Stimulated activated naive CD8-positive, alpha-beta T cell treated with anti-CD3 and anti-CD28 coated beads, Interleukin-15, Interleukin-2, amounts not matched to agents 100 ng/mL and 50 ng/mL, for 24 hours (primary cell): ENCODE measurements around the gene TRIM8.
"Not testable (repeated sequence)": the region's sequence is repeated elsewhere in the genome, so short reads cannot be mapped to it uniquely, and the experiment has no call there.

Experiments used
- H3K27ac Mint-ChIP-seq: one replicate; pipeline ENCODE4 v1.8.0; 2021; ENCODE audit warnings: mild to moderate bottlenecking, mixed read lengths
- H3K27me3 Mint-ChIP-seq: one replicate; pipeline ENCODE4 v1.8.0; 2021; ENCODE audit warnings: mixed read lengths
- H3K36me3 Mint-ChIP-seq: one replicate; pipeline ENCODE4 v1.8.0; 2021; ENCODE audit warnings: low read depth, mixed read lengths
- H3K4me1 Mint-ChIP-seq: one replicate; pipeline ENCODE4 v1.8.0; 2021; ENCODE audit warnings: low read depth, mixed read lengths
- H3K4me3 Mint-ChIP-seq: one replicate; pipeline ENCODE4 v1.8.0; 2021; ENCODE audit warnings: mild to moderate bottlenecking, mixed read lengths
- H3K9me3 Mint-ChIP-seq: one replicate; pipeline ENCODE4 v1.8.0; 2021; ENCODE audit warnings: mixed read lengths

The TRIM8 gene

DNA sequence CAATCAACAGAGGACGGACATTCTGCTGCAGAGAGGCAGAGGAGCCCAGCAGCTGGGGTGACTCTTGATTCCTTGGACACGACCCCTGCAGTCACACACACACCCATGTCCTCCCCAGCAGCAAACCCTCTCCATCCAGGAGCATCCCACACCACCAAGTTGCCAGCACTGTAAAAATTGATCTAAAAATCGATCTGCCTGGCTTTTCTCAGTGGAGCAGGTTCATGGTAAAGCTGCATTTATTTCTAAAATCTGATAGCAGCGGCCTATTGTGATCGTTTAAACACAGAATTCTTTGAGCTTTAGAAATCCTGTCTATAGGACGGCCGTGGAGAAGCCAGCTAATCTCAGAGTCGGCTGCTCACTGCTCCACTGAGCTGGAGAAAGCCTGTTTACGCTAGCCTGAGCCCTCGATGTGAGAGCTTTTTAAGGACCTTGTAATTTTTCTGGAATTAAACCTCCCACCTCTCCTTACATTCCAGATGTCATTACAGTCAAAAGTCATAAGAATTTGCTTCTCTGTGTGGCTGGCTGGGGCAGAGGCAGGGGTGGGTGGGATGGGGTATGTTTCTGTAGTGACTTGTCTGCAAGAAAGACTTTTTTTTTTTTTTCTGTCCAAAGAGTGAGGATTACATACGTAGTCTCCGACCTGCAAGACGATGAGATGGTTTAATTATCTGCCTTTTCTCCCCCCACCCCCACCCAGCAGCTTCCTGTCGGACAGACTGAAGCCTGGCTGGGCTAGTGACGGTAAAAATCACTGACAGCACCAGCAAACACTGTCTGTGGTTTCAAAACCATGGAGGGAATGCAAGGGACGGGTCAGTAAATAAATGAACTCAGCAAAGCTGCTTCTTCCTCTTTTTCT is 31.6 kb downstream of the TRIM8 start:
- Mint-ChIP-seq H3K4me3 (no peak overlapping the region), H3K4me1 (peaks cover 39% of the 10 kb centered on the region), H3K27me3 (no peaks in the 10 kb centered on the region), H3K36me3 (no peaks in the 10 kb centered on the region), H3K27ac (no peak overlapping the region), H3K9me3 (no peaks in the 10 kb centered on the region)

DNA sequence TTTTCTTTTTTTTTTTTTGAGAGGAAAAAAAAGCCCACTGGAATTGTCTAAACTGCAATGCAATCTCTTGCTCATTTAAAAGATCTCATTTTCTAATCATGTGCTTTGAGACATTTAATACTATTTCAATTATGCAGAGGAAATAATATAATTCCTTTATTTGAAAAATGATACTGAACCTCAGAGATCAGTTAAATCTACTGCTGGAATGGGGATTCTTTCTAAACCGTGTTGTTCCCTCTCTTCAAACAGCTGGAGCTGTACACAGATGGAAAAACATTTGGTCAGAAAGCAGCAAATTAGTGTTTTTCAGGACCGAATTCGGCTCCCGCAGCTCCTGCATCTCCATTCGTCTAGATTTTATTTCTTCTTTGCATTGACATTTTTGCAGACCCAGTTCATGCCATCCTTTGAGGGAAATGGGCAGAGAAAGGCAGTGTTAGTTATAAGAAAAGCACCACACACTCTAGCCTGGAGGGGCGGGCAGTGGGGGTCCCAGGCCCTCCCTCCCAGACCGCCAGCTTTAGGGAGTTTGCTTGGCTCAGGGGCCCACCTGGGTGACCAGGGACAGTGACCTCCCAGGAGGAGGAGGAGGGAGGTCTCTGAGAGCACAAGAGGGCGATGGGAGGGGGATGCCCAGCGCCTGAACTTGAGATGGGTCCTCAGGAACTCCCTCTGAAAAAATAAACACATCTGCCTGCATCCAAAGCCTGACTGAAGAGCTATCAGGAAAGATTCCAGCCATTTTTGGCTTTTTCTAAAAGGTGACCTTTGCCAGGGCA is 32.4 kb downstream of the TRIM8 start:
- Mint-ChIP-seq H3K4me1 (peaks cover 44% of the 10 kb centered on the region), H3K4me3 (no peak overlapping the region), H3K36me3 (peaks cover 6% of the 10 kb centered on the region), H3K27ac (no peak overlapping the region), H3K9me3 (no peaks in the 10 kb centered on the region), H3K27me3 (no peaks in the 10 kb centered on the region)

DNA sequence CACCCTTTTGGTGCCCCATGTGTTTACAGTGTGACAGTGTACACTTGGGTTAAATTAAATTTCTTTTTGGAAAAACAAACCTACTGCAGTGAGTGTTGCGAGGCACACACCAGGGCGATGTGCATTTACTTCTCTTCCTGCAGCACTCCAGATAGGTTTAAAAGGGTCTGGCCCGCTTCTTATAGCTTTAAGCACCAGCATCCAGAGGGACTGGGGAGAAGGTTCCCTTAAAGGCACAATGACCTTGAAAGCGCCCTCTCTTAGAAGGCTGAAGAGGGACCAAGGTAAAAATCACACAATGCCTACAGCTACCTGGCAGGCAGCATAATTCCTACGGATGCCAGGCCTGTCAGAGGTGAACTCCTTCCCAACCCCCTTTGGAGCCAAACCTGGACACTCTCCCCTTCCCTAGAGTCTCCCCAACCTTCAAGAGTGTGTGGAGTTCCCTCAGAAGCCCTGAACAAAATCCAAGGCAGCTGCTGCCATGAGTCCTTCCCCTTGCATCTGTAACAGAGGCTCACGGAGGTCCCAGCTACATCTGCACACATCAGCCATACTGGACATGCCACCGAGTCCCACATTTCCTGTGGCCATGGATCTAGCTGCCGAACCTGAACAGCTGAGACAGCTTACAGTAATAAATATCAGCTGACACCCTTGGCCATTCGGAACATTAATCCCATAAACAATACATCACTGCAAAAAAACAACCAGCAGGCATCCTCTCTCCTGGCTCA is 33.2 kb downstream of the TRIM8 start:
- no peaks in the 10 kb centered on the region for H3K9me3 Mint-ChIP-seq
- peaks cover 52% of the 10 kb centered on the region for H3K4me1 Mint-ChIP-seq
- H3K4me3 Mint-ChIP-seq, result no peak overlapping the region
- no peaks in the 10 kb centered on the region for H3K27me3 Mint-ChIP-seq
- peak overlapping the region; percentile 9 for H3K27ac Mint-ChIP-seq
- peaks cover 13% of the 10 kb centered on the region for H3K36me3 Mint-ChIP-seq

DNA sequence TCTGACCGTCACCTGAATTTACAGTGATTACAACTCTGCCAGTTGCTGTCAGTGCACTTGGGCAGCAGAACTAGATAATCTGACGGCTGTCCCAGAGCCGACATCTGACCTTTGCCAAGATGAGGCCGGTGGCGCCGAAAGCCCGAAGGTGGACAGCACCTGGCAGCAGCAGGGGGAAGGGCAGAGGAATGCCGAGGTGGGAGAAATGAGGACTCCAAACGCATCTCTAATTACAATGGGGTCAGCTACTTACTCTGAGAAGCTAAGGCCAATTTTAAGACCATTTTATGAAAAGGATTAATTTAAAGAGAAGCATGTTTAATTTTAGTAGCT is 33.8 kb downstream of the TRIM8 start:
- Mint-ChIP-seq H3K4me1 (peaks cover 52% of the 10 kb centered on the region), H3K36me3 (peaks cover 13% of the 10 kb centered on the region), H3K9me3 (no peaks in the 10 kb centered on the region)

DNA sequence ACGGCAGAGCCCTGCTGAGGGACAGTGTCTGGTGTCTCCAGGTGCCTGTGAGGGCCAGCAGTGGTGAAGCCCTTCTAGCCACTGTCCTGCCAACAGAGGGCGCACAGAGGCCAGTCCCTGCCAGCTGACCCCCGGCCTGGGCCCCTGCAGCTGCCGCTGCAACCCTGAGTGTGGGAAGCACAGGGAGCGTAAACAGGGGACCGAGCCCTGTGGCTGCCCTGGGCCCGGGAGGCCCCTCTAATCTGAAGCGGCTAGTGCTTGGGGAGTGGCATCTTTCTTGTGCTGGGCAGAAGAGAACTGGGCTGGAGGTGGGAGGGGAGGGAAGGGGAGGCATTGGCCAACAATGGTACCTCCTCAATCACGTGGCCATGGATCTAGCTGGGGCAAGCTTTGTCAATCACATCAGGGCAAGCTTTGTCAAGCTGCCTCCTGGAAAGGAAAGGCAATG is 34.6 kb downstream of the TRIM8 start:
- Mint-ChIP-seq H3K4me3 (no peak overlapping the region), H3K4me1 (peaks cover 47% of the 10 kb centered on the region), H3K27me3 (no peaks in the 10 kb centered on the region), H3K27ac (no peak overlapping the region), H3K36me3 (peaks cover 13% of the 10 kb centered on the region), H3K9me3 (no peaks in the 10 kb centered on the region)

More for the DNA sequence above, 33.8 kb downstream of the TRIM8 start:
- Mint-ChIP-seq H3K4me3 (no peak overlapping the region), H3K27me3 (no peaks in the 10 kb centered on the region), H3K27ac (no peak overlapping the region)

DNA sequence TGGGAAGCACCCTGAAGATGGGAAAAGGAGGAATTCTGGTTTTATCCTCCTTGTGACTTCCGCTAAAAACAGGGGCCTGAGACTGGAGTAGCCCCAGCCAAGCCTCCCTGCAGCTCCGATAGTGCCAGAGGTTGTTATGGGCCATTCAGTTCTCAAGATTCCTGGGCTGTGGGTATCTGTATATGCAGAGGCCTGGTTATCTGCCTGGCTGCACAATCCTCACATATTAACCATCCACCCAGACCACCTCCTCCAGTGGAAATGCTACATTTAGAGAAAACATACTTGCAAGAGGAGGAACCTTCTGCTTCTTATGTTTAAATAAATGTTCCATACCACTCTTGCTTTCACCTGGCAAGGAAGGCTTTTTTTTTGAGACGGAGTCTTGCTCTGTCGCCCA is 35.3 kb downstream of the TRIM8 start:
- Mint-ChIP-seq H3K36me3 (peaks cover 13% of the 10 kb centered on the region), H3K27ac (no peak overlapping the region), H3K9me3 (no peaks in the 10 kb centered on the region), H3K4me3 (no peak overlapping the region), H3K4me1 (peaks cover 40% of the 10 kb centered on the region), H3K27me3 (no peaks in the 10 kb centered on the region)

DNA sequence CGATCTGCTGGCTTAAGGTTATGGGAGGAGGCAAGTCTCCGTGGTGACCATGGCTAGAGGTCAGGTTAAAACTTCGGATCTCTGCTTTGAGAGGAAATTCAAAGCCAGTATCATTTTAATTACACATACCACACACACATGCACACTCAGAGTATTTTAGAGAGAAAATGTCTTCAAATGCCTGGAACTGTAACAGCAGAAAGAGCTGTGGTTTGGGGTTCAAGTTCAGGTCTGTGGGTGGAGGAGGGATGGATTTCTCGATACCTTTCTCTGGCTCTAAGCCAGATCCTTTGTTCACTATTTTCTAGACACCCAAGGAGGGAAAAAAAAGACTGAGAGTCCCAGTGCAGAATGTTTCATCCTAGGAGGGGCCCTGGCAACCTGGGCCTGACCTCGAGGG is 37.4 kb downstream of the TRIM8 start:
- H3K36me3 Mint-ChIP-seq, result peaks cover 19% of the 10 kb centered on the region
- no peaks in the 10 kb centered on the region for H3K27me3 Mint-ChIP-seq
- H3K27ac Mint-ChIP-seq, result no peak overlapping the region
- no peak overlapping the region for H3K4me3 Mint-ChIP-seq
- no peaks in the 10 kb centered on the region for H3K9me3 Mint-ChIP-seq
- peaks cover 19% of the 10 kb centered on the region for H3K4me1 Mint-ChIP-seq

DNA sequence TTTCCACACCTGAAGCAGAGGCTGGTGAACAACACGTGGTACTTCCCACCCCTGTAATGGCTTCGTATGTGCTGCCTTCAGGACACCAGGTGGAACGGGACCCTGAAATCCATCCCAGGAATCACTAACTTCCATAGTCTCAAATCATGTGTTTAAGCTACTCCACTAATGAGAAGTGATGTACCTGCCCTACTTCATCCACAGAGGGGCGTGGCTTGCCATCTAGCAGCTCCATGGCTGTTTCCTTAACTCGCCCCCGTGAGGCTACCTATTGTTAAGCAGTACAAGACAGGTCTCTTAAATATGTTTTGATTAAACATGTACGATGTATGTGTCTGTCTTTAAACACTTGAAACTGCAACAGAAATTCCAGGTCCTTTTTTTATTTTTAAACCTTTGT is 38.1 kb downstream of the TRIM8 start:
- H3K27me3 Mint-ChIP-seq, result no peaks in the 10 kb centered on the region
- H3K4me3 Mint-ChIP-seq, result no peak overlapping the region
- H3K4me1 Mint-ChIP-seq, result peaks cover 16% of the 10 kb centered on the region
- no peak overlapping the region for H3K27ac Mint-ChIP-seq
- H3K9me3 Mint-ChIP-seq, result no peaks in the 10 kb centered on the region
- peaks cover 19% of the 10 kb centered on the region for H3K36me3 Mint-ChIP-seq

DNA sequence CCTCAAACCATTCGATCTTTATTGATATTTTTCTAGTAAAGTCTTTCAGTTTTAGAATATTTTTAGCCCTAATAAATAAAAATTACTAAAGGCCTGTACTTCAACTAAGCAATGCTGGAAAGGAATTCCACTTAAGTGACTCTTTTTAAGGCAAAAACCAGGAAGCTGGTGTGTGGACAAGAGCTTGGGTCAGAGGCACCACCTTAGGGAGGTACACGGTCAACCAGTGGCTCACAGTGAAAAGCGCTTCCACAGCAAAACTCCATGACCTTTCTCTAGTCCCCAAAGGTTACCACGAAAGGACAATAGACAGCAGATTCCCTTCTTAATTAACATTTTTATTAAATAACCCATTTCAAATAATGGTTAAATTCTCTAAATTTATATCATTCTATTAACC is 38.7 kb downstream of the TRIM8 start:
- Mint-ChIP-seq H3K36me3 (peaks cover 25% of the 10 kb centered on the region), H3K9me3 (no peaks in the 10 kb centered on the region), H3K4me1 (peaks cover 16% of the 10 kb centered on the region), H3K27ac (no peak overlapping the region), H3K4me3 (no peak overlapping the region), H3K27me3 (no peaks in the 10 kb centered on the region)

DNA sequence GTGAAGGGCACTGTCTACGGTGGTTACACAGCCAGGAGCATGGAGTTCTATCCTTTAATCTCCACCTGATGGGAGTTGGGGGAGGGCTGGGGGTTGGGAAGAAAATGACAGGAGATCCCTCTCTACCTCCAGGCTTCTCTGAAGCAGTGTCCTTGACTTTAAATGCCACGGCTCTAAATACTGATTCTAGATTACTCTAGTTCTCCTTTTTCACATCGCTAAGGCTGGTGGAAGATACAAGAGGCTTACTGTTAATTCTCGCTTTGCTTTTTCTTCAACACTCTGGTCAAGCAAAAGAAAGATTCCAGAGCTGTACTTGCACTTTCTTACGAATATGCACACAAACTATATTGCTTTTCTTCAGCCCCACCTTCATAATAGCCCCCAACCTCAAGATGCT is 39.5 kb downstream of the TRIM8 start:
- Mint-ChIP-seq H3K9me3 (no peaks in the 10 kb centered on the region), H3K27me3 (no peaks in the 10 kb centered on the region), H3K4me3 (no peak overlapping the region), H3K27ac (no peak overlapping the region), H3K4me1 (peaks cover 16% of the 10 kb centered on the region), H3K36me3 (peaks cover 25% of the 10 kb centered on the region)

DNA sequence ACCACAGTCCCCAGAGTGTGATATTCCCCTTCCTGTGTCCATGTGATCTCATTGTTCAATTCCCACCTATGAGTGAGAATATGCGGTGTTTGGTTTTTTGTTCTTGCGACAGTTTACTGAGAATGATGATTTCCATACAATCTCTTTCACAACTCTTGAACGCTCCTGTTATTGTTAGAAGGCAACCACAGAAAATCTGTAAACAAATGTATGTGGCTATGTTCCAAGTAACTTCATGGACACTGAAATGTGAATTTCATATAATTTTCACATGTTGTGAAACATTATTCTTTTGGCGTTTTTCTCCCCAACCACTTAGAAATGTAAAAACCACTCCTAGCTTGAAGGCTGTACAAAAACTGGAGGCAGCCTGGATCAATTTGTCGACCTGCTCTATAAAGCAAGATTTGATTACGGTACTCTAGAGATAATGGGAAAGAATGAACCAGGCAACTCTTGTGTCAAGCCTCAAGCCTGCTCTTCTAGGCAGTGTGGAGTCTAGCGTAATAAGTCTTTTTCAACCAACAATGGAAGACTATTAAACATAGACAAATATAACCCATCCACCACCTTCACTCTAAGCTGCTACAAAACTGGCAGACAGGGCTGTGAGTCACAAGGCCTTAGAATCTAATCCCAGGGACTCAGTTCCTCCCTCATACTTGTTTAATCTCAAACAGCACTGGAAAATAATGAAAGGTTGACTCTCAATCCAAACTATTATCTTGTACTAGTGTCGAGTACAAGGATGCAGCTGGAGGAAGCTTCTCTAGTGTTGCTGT is 47.2 kb downstream of the TRIM8 start:
- H3K27ac Mint-ChIP-seq, result no peak overlapping the region
- H3K36me3 Mint-ChIP-seq, result peaks cover 14% of the 10 kb centered on the region
- H3K4me1 Mint-ChIP-seq, result no peaks in the 10 kb centered on the region
- H3K27me3 Mint-ChIP-seq, result no peaks in the 10 kb centered on the region
- no peak overlapping the region for H3K4me3 Mint-ChIP-seq
- H3K9me3 Mint-ChIP-seq, result no peaks in the 10 kb centered on the region

DNA sequence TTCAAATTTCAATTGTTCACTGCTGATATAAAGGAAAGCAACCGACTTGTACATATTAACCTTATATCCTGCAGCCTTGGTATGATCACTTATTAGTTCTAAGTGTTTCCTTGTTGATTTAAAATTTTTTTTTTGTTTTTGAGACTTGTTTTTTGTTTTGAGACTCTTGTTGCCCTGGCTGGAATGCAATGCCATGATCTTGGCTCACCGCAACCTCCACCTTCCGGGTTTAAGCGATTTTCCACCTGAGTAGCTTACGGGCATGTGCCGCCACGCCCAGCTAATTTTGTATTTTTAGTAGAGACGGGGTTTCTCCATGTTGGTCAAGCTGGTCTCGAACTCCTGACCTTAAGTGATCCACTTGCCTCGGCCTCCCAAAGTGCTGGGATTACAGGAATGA is 51.1 kb downstream of the TRIM8 start:
- H3K4me1 Mint-ChIP-seq, H3K9me3 Mint-ChIP-seq, H3K27me3 Mint-ChIP-seq, H3K4me3 Mint-ChIP-seq, H3K27ac Mint-ChIP-seq: not testable (repeated sequence)
- peaks cover 40% of the 10 kb centered on the region for H3K36me3 Mint-ChIP-seq

DNA sequence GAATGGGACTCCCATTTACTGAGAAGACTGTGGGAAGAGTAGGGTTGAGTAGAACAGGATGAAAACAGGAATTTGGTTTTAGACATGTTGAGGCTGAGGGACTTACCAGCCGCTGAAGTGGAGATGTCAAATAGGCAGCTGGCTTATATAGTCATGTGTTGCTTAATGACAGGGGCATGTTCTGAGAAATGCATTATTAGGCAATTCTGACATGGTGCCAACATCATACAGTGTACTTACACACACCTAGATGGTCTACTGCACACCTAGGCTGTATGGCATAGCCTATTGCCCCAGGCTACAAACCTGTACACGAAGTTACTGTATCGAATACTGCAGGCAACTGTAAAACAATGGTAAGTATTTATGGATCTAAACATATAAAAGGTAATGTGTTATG is 52.5 kb downstream of the TRIM8 start:
- Mint-ChIP-seq H3K27me3 (no peaks in the 10 kb centered on the region), H3K4me3 (no peak overlapping the region), H3K36me3 (peaks cover 40% of the 10 kb centered on the region), H3K4me1 (peaks cover 9% of the 10 kb centered on the region), H3K9me3 (no peaks in the 10 kb centered on the region), H3K27ac (no peak overlapping the region)

DNA sequence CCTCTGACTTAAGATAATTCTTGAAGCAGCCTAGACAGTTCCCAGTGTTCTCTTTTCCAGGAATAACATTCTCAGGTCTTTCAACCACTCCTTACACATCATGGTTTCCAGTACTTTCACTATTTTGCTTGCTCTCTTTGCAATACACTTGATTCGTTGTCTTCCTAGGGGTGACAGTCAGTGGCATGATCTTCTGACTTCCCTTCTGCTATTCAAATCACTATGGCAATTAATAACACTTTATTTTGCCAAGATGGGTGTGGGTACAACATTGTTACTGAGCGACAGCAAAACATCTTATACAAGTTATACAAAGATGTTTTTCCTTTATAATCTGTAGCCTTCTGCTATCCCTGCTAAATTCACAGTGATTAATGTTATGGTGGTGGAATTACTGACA is 54.6 kb downstream of the TRIM8 start:
- Mint-ChIP-seq H3K27me3 (no peaks in the 10 kb centered on the region), H3K4me1 (peaks cover 20% of the 10 kb centered on the region), H3K36me3 (peaks cover 40% of the 10 kb centered on the region), H3K4me3 (no peak overlapping the region), H3K27ac (no peak overlapping the region), H3K9me3 (no peaks in the 10 kb centered on the region)
